HEK293T (cell line): ENCODE measurements around the gene STX18.

Source experiments
- CTCF ChIA-PET: fragments of 350-600 bp; formaldehyde crosslinking; extraction: SDS; loops from one replicate; lab custom pipeline; 2021; ENCODE audit warnings: antibody characterized with exemption, inconsistent platforms; lab: Yijun Ruan, JAX
- POLR2A ChIA-PET: fragments of 350-600 bp; formaldehyde crosslinking; extraction: SDS; loops from one replicate; lab custom pipeline; 2020; ENCODE audit warnings: antibody characterized with exemption, inconsistent platforms; lab: Yijun Ruan, JAX
- DNase-seq: peaks from one replicate; pipeline ENCODE4 v3.0.0; 2012; ENCODE audit warnings: mixed read lengths; ENCODE audit errors: extremely low spot score
- ARNT ChIP-seq: fragments of 450-650 bp; IDR thresholded peaks from 2 replicates; pipeline ENCODE4 v1.6.1; 2017; ENCODE audit warnings: mild to moderate bottlenecking
- BHLHE40 ChIP-seq: fragments of 450-650 bp; IDR thresholded peaks from 2 replicates; pipeline ENCODE4 v1.6.1; 2016; ENCODE audit warnings: mild to moderate bottlenecking, moderate library complexity, borderline replicate concordance
- CTBP1 ChIP-seq: fragments of 450-650 bp; IDR thresholded peaks from 2 replicates; pipeline ENCODE4 v1.6.1; 2016; ENCODE audit warnings: borderline replicate concordance
- ELF4 ChIP-seq: fragments of 450-650 bp; IDR thresholded peaks from 2 replicates; pipeline ENCODE4 v1.6.1; 2017; ENCODE audit warnings: antibody characterized with exemption
- FOXA1 ChIP-seq: fragments of 450-650 bp; IDR thresholded peaks from 2 replicates; pipeline ENCODE4 v1.6.1; 2016; ENCODE audit warnings: mild to moderate bottlenecking
- FOXK2 ChIP-seq: fragments of 450-650 bp; IDR thresholded peaks from 2 replicates; pipeline ENCODE4 v1.6.1; 2016; ENCODE audit warnings: mild to moderate bottlenecking
- FOXM1 ChIP-seq: fragments of 450-650 bp; IDR thresholded peaks from 2 replicates; pipeline ENCODE4 v1.6.1; 2017; ENCODE audit warnings: mild to moderate bottlenecking, borderline replicate concordance
- HDGF ChIP-seq: fragments of 450-650 bp; IDR thresholded peaks from 2 replicates; pipeline ENCODE4 v1.6.1; 2017; ENCODE audit warnings: antibody characterized with exemption, borderline replicate concordance
- L3MBTL2 ChIP-seq: fragments of 450-650 bp; conservative IDR thresholded peaks from 2 replicates; pipeline ENCODE4 v1.6.1; 2016; ENCODE audit warnings: mild to moderate bottlenecking
- LEF1 ChIP-seq: fragments of 450-650 bp; IDR thresholded peaks from 2 replicates; pipeline ENCODE4 v1.6.1; 2017; ENCODE audit warnings: mild to moderate bottlenecking, borderline replicate concordance
- NFRKB ChIP-seq: fragments of 450-650 bp; IDR thresholded peaks from 2 replicates; pipeline ENCODE4 v1.6.1; 2016; ENCODE audit warnings: mild to moderate bottlenecking, moderate library complexity
- SP1 ChIP-seq: fragments of 450-650 bp; IDR thresholded peaks from 2 replicates; pipeline ENCODE4 v1.6.1; 2017
- SUZ12 ChIP-seq: fragments of 450-650 bp; IDR thresholded peaks from 2 replicates; pipeline ENCODE4 v1.6.1; 2016; ENCODE audit warnings: mild to moderate bottlenecking
- TARDBP ChIP-seq: fragments of 450-650 bp; IDR thresholded peaks from 2 replicates; pipeline ENCODE4 v1.6.1; 2016
- ZNF384 ChIP-seq: fragments of 450-650 bp; IDR thresholded peaks from 2 replicates; pipeline ENCODE4 v1.6.1; 2016
- TF ChIP-seq, protein P1 (sequence below): fragments of 450-650 bp; IDR thresholded peaks from 2 replicates; pipeline ENCODE4 v1.6.1; 2016

Gene STX18

DNA sequence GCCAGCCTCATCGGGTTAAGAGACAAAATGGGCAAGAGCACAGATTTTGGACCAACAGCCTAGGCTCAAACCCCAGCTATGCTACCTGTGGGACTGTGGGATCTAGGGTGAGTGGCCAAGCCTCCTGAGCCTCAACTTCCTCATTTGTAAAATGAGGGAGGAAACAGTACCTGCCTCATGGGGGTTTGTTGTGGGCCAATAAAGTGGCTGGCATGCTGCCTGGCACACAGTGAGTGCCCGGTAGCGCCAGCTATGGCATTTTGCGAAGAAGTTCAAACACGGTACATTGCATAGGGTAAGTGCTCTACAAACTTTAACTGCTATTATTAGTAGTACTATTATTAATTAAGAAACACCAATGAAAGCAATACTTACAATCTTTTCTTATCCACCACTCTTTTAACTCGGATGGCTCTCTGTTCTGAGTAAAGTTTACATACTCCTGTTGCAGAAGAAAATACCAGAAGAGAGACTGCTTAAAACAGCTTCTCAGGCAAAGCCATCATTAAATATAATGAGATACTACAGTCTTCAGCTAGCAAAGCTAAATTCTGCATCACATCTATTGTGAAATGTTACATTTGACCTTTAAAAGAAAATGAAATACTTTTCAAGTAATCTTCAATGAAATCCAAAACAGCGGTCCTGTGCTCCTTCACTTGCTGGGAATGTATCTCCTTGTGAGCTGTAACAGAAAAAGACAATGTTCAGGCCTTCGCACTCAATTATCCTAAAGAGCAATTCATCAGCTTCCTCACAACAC, 84.9 kb downstream of the STX18 start:
- CTCF ChIA-PET, result no interaction called here
- POLR2A ChIA-PET, result no interaction called here
- no peak for DNase-seq
- TF ChIP-seq ZNF384 (no peak), CTBP1 (no peak), SP1 (no peak), HDGF (no peak), ARNT (no peak), BHLHE40 (no peak), ELF4 (no peak), LEF1 (no peak), FOXM1 (no peak)
- TF ChIP-seq, protein P1, sequence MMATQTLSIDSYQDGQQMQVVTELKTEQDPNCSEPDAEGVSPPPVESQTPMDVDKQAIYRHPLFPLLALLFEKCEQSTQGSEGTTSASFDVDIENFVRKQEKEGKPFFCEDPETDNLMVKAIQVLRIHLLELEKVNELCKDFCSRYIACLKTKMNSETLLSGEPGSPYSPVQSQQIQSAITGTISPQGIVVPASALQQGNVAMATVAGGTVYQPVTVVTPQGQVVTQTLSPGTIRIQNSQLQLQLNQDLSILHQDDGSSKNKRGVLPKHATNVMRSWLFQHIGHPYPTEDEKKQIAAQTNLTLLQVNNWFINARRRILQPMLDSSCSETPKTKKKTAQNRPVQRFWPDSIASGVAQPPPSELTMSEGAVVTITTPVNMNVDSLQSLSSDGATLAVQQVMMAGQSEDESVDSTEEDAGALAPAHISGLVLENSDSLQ, result no peak

DNA sequence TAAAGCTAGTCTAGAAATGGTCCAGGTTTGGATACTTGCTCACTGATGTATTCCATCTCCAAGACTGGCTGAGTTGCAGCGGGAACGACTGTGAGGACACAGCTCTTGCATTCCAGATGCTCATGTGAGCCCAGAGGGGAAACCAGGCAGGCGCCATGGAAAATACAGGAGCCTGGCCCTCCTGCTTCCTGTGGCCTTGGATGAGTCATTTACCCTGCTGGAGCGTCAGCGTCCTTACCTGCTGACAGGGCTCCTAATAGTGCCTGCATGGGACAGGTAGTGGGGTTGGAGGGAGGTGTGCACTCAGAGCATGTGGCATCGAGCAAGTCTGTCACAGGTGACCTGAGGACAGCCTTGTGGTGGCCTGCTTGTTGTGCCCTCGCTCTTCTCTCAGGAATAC, 85.5 kb downstream of the STX18 start:
- no peak for DNase-seq
- ChIA-PET CTCF (no interaction called here), POLR2A (no interaction called here)
- TF ChIP-seq SUZ12, result no peak
- TF ChIP-seq L3MBTL2, result no peak
- TF ChIP-seq ELF4, result no peak
- TF ChIP-seq, protein P1, result no peak
- no peak for TF ChIP-seq FOXK2

DNA sequence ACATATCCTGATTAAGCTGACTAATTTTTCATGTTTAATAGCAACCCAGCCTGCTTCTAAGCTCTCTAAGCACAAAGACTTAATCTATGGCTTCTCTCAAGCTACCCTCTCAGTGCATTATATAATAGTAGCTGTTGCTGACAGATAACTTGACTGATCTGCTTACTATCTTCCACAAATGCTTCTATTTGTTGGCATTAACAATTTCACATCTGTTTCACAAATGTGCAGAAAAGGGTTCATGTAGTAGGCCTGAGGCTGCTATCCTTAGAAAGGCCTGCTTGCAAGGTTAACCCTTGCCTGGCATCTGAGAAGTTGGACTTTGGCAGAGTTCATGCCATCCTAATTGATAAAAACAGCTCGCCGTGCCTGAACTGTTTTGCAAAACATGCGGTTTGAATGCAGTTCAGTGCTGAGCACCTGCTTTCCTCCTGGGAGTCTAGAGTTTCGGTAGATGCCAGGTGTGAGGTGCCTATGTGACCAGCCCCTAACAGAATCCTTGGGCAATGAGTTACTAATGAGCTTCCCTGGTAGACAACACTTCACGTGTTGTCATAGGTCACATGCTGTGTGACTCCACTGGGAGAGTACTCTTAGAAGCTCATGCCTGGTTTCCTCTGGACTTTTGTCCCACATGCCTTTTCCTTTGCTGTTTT, 86.5 kb downstream of the STX18 start:
- ChIA-PET CTCF (interaction anchor here (1.1 kb wide), 1 partner anchor 11 kb away, joined by 3 read pairs; no protein-coding TSS in a partner anchor), POLR2A (no interaction called here)
- TF ChIP-seq TARDBP (no peak), FOXK2 (no peak), LEF1 (no peak), L3MBTL2 (no peak), FOXA1 (no peak), ELF4 (no peak), NFRKB (no peak), FOXM1 (no peak), BHLHE40 (no peak), SUZ12 (no peak), ZNF384 (no peak), SP1 (no peak), ARNT (no peak), HDGF (no peak), CTBP1 (no peak)
- TF ChIP-seq, protein P1, result no peak
- DNase-seq, result no peak

DNA sequence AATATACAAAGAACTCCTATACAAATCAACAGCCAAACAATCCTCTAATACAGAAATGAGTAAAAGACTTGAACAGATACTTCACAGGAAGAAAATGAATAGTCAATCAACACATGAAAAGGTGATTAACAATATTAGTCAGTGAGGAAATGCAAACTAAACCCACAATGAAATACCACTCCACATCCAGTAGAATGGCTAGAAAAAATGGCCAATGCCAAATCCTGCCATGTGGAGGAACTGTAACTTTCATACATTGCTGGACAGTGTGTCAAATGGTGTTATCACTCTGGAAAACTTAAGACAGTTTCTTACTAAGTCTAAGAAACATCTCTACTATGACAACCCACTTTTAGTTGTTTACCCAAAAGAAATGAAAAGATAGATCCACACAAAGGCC, 95.4 kb downstream of the STX18 start:
- POLR2A ChIA-PET, result no interaction called here
- CTCF ChIA-PET, result no interaction called here
- TF ChIP-seq HDGF (no peak), SP1 (no peak), ELF4 (no peak), CTBP1 (no peak), L3MBTL2 (no peak), SUZ12 (no peak), FOXM1 (no peak), TARDBP (no peak), ZNF384 (no peak), NFRKB (no peak), LEF1 (no peak), FOXA1 (no peak), FOXK2 (no peak), BHLHE40 (no peak), ARNT (no peak)
- TF ChIP-seq, protein P1, result no peak
- no peak for DNase-seq

DNA sequence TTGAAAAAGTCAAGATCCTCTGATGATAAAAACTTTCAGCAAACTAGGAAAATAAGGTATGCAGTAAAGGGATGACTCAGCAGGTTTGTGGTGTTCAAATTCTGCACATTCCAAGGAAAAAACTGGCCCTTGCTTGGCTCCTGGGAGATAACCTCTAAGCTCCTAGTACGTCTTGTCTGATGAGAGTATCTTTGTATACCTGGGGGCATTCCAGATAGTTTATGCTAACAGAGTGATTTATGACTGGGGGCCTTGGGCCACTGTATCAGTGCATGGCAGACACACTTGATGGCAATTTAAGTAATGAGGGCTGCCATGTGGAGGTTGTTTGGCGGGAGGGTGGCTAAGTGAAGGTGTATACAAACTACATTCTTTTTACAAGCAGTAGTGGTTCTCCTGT, 98.0 kb downstream of the STX18 start:
- TF ChIP-seq HDGF, result no peak
- CTCF ChIA-PET, result no interaction called here
- DNase-seq, result no peak
- POLR2A ChIA-PET, result no interaction called here
